SH-SY5Y (cell line): ENCODE data around the gene DARS2.

Experiments
- GATA2 ChIP-seq: IDR thresholded peaks from 2 replicates; pipeline ENCODE4 v1.6.1; 2011; ENCODE audit warnings: mild to moderate bottlenecking, low read depth, low read length
- GATA3 ChIP-seq: IDR thresholded peaks from 2 replicates; pipeline ENCODE4 v1.6.1; 2011; ENCODE audit warnings: low read depth, mild to moderate bottlenecking, low read length, moderate library complexity

DNA sequence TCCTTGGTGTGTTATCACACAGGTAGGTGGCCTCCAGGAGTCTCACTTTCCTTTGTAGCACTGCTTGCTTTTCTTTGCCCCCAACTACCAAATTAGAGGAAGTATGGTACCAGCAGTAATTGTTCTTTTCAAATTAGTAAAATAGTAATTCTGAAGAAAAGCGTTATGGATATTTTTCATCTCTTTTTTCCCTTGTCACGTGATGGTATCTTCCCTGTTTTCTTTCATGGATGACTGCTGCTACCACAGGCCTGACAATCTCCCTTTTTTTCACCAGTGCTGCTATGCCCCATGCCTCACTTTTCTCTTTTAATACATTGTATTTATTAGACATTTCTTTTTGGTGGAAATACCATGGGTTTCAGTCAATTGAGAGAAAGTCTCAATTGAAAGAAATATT, 47.0 kb downstream of the DARS2 start:
- TF ChIP-seq GATA2 (no peak), GATA3 (no peak)
